ENCODE data around the gene ARPP19. TPM values are rescaled to one million over a fixed set of nuclear protein-coding genes. Genes with fewer than 3 reads are reported as not detected.

The ARPP19 gene
- polyA plus RNA-seq, 1 donor from 2014 or later, result 254 TPM

GRCh38 chr15:52537459-52537858 is 31.4 kb downstream of the ARPP19 start:
- Histone ChIP-seq H3K4me3 (ENCODE audit: low read length) (no peak overlapping the region), H3K4me2 (ENCODE audit: low read length) (no peak overlapping the region), H3K27ac (ENCODE audit: low read length) (no peak overlapping the region), H3K9ac (ENCODE audit: low read length) (no peak overlapping the region), H3F3A (ENCODE audit: insufficient read depth, low read length, poor library complexity, severe bottlenecking) (no peaks in the 10 kb centered on the region), H3K9me2 (ENCODE audit: insufficient read depth, low read length) (no peaks in the 10 kb centered on the region), H3K27me3 (ENCODE audit: insufficient read depth, low read depth, low read length) (no peaks in the 10 kb centered on the region), H2AFZ (ENCODE audit: low read depth, low read length) (no peak overlapping the region), H4K20me1 (ENCODE audit: insufficient read depth) (no peaks in the 10 kb centered on the region), H3K79me2 (replicated peaks; ENCODE audit: insufficient read depth, low read length) (no peaks in the 10 kb centered on the region), H3K9me3 (ENCODE audit: low read length) (no peaks in the 10 kb centered on the region), H3K36me3 (ENCODE audit: insufficient read depth, low read length) (no peaks in the 10 kb centered on the region)
- TF ChIP-seq EP300 (conservative IDR thresholded peaks at IDR 0.05; ENCODE audit: poor library complexity, severe bottlenecking) (no peak), REST (IDR thresholded peaks at IDR 0.05; ENCODE audit: borderline replicate concordance) (no peak), MXI1 (conservative IDR thresholded peaks at IDR 0.05; ENCODE audit: poor library complexity, severe bottlenecking) (no peak), EZH2 (IDR thresholded peaks at IDR 0.05; ENCODE audit: borderline replicate concordance, insufficient read depth, low read length, poor library complexity, severe bottlenecking) (no peak), RAD21 (conservative IDR thresholded peaks at IDR 0.05) (no peak), CTCF (IDR thresholded peaks at IDR 0.05; ENCODE audit: poor library complexity, severe bottlenecking) (no peak), POLR2AphosphoS5 (IDR thresholded peaks at IDR 0.05) (no peak), SMC3 (conservative IDR thresholded peaks at IDR 0.05; ENCODE audit: poor library complexity) (no peak), TAF1 (IDR thresholded peaks at IDR 0.05; ENCODE audit: low read depth) (no peak)

GRCh38 chr15:52532427-52532826 is 36.4 kb downstream of the ARPP19 start:
- Histone ChIP-seq H4K20me1 (ENCODE audit: insufficient read depth) (no peaks in the 10 kb centered on the region), H3K4me2 (ENCODE audit: low read length) (no peak overlapping the region), H3K27me3 (ENCODE audit: insufficient read depth, low read depth, low read length) (no peaks in the 10 kb centered on the region), H3K4me3 (ENCODE audit: low read length) (no peak overlapping the region), H3K27ac (ENCODE audit: low read length) (no peak overlapping the region), H3K9ac (ENCODE audit: low read length) (no peak overlapping the region), H3K9me2 (ENCODE audit: insufficient read depth, low read length) (no peaks in the 10 kb centered on the region), H3K36me3 (ENCODE audit: insufficient read depth, low read length) (no peaks in the 10 kb centered on the region), H2AFZ (ENCODE audit: low read depth, low read length) (no peak overlapping the region), H3K79me2 (replicated peaks; ENCODE audit: insufficient read depth, low read length) (peaks cover 4% of the 10 kb centered on the region), H3K9me3 (ENCODE audit: low read length) (no peaks in the 10 kb centered on the region), H3F3A (ENCODE audit: insufficient read depth, low read length, poor library complexity, severe bottlenecking) (no peaks in the 10 kb centered on the region)
- no peak for TF ChIP-seq MXI1 (conservative IDR thresholded peaks at IDR 0.05; ENCODE audit: poor library complexity, severe bottlenecking)
- no peak for TF ChIP-seq EP300 (conservative IDR thresholded peaks at IDR 0.05; ENCODE audit: poor library complexity, severe bottlenecking)
- TF ChIP-seq CTCF (IDR thresholded peaks at IDR 0.05; ENCODE audit: poor library complexity, severe bottlenecking), result no peak
- TF ChIP-seq RAD21 (conservative IDR thresholded peaks at IDR 0.05), result no peak
- no peak for TF ChIP-seq REST (IDR thresholded peaks at IDR 0.05; ENCODE audit: borderline replicate concordance)
- no peak for TF ChIP-seq TAF1 (IDR thresholded peaks at IDR 0.05; ENCODE audit: low read depth)
- TF ChIP-seq SMC3 (conservative IDR thresholded peaks at IDR 0.05; ENCODE audit: poor library complexity), result no peak
- TF ChIP-seq POLR2AphosphoS5 (IDR thresholded peaks at IDR 0.05), result no peak
- no peak for TF ChIP-seq EZH2 (IDR thresholded peaks at IDR 0.05; ENCODE audit: borderline replicate concordance, insufficient read depth, low read length, poor library complexity, severe bottlenecking)
